CD4-positive, alpha-beta T cell treated with Interleukin-15 for 1 hour (primary cell): ENCODE data around the gene ABCB10.
"Not testable (repeated sequence)": the region's sequence is repeated elsewhere in the genome, so short reads cannot be mapped to it uniquely, and the experiment has no call there.

Source experiments
- DNase-seq: peaks from one replicate; pipeline ENCODE4 v3.0.0-alpha.2; 2020

The ABCB10 gene

GRCh38 chr1:229531326-229531725 is 27.2 kb downstream of the ABCB10 start:
- no peak for DNase-seq

- no peak for DNase-seq
Measured at GRCh38 chr1:229529639-229530038, 28.9 kb downstream of the ABCB10 start.

GRCh38 chr1:229526695-229527094 is 31.8 kb downstream of the ABCB10 start:
- DNase-seq, result no peak

GRCh38 chr1:229523052-229523451 is 35.5 kb downstream of the ABCB10 start:
- DNase-seq, result no peak

GRCh38 chr1:229514578-229515275 is 43.8 kb downstream of the ABCB10 start:
- peak; percentile 67 for DNase-seq

GRCh38 chr1:229511625-229512024 is 46.9 kb downstream of the ABCB10 start:
- not testable (repeated sequence) for DNase-seq

- DNase-seq, result not testable (repeated sequence)
Measured at GRCh38 chr1:229511201-229511600, 47.3 kb downstream of the ABCB10 start.

GRCh38 chr1:229509576-229509975 is 48.9 kb downstream of the ABCB10 start:
- DNase-seq, result no peak

GRCh38 chr1:229508823-229509337 is 49.6 kb downstream of the ABCB10 start:
- no peak for DNase-seq

GRCh38 chr1:229507951-229508822 is 50.3 kb downstream of the ABCB10 start, which contains the start of gene NUP133:
Gene NUP133 (minus strand): TSS chr1:229508341. CDS start chr1:229508249, 92 bp downstream.
- peak; percentile 96 for DNase-seq

- no peak for DNase-seq
Measured at GRCh38 chr1:229507502-229507901, 51.0 kb downstream of the ABCB10 start.

- DNase-seq, result no peak
Measured at GRCh38 chr1:229506633-229507032, 51.9 kb downstream of the ABCB10 start.

GRCh38 chr1:229495782-229496181 is 62.7 kb downstream of the ABCB10 start:
- no peak for DNase-seq

- no peak for DNase-seq
Measured at GRCh38 chr1:229487181-229487580, 71.3 kb downstream of the ABCB10 start.

GRCh38 chr1:229485318-229485717 is 73.2 kb downstream of the ABCB10 start:
- DNase-seq, result no peak

- no peak for DNase-seq
Measured at GRCh38 chr1:229482511-229482910, 76.0 kb downstream of the ABCB10 start.

GRCh38 chr1:229480495-229480894 is 78.0 kb downstream of the ABCB10 start:
- peak; percentile 38 for DNase-seq

- DNase-seq, result peak; percentile 33
Measured at GRCh38 chr1:229479660-229480399, 78.7 kb downstream of the ABCB10 start.

- no peak for DNase-seq
Measured at GRCh38 chr1:229478852-229479251, 79.7 kb downstream of the ABCB10 start.

GRCh38 chr1:229475859-229476258 is 82.6 kb downstream of the ABCB10 start:
- not testable (repeated sequence) for DNase-seq

GRCh38 chr1:229474509-229474908 is 84.0 kb downstream of the ABCB10 start:
- DNase-seq, result no peak

GRCh38 chr1:229471175-229471574 is 87.3 kb downstream of the ABCB10 start:
- no peak for DNase-seq
